ENCODE data around the gene TRAP1.

The TRAP1 gene

DNA sequence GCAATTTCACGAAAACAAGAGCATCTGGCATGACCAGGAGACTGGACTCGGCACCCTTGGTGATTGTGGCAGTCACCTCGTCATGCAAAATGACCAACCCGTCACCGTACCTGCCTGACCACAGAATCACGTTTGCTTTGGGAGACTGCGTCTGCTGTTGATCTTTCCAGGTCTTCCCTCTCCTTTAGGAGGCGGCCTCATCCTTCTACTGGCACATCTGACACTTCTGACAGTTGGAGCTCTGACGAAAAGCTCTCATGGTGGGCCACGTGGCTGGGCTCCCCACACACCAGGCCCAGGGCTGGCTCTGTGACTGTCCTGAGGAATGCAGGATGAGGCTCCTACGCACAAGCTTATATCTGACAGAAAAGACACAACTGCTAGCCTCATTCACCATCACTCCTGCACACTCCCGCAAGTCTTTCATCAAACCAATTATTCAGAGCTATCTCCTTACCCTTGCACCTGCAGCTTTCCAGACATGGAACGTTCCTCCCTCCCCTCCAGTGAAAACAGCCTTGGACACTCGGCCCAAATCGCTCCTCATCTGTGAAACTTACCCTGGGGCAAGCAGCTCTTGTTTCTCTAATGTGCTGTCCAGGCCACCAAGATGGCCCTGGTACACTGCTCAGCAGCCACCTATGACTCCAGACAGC lies 3.6 kb downstream of the TRAP1 start:
- H3K4me3 ChIP-seq (ENCODE audit: low read length): no peak overlapping the region

DNA sequence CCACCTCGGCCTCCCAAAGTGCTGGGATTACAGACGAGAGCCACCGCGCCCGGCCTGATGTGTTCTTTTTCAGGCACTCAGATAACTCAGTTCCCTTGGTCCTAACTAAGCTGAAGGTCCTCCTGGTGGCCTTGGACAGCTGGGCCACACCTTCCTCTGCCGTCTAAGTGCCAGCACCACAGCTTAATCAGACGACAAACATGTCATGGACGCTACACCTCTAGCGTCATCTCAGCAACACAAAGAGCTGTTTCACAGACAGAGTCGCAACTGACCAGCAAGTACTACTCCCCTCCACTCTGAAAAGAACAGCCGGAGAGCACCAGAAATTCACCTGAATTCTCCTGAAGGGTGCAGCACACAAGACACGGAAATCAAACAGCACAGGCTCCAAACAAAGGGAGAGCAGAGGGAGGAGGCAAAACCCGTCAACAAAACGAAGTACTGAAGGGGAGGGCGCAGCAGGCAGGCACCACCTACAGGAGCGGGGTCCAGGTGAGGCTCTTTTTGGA lies 4.4 kb downstream of the TRAP1 start:
- H3K4me3 ChIP-seq (ENCODE audit: low read length): no peak overlapping the region
- no peak for TF ChIP-seq ZNF274 (IDR thresholded peaks at IDR 0.05; ENCODE audit: low read depth, low read length)

More for the DNA sequence above, 3.6 kb downstream of the TRAP1 start:
- no peak for TF ChIP-seq ZNF274 (IDR thresholded peaks at IDR 0.05; ENCODE audit: low read depth, low read length)

- TF ChIP-seq ZNF274 (IDR thresholded peaks at IDR 0.05; ENCODE audit: low read depth, low read length): no peak
- no peak overlapping the region for H3K4me3 ChIP-seq (ENCODE audit: low read length)
These were observed 10.9 kb downstream of the TRAP1 start for GRCh38 chr16:3706253-3707012.

GRCh38 chr16:3702082-3702481 lies 15.2 kb downstream of the TRAP1 start:
- no peak for TF ChIP-seq ZNF274 (IDR thresholded peaks at IDR 0.05; ENCODE audit: low read depth, low read length)
- H3K4me3 ChIP-seq (ENCODE audit: low read length): no peak overlapping the region

DNA sequence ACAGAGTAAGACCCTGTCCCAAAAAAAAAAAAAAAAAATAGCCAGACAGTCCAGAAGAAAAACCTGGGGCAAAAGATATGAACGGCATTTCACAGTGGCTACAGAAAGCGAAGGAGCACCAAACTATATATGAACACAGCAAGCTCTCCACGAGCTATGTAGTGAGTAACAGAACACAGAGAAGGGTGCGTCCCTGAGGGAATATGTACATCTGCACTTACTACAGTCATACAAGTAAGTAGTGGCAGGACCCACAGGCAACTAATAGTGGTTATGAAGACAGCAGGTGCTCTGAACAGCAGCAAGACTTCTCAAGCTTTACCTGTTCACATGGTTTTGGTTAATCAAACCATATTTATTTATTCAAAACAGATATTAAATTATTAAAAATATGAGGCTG lies 15.8 kb downstream of the TRAP1 start:
- H3K4me3 ChIP-seq (ENCODE audit: low read length): no peak overlapping the region
- TF ChIP-seq ZNF274 (IDR thresholded peaks at IDR 0.05; ENCODE audit: low read depth, low read length): no peak

GRCh38 chr16:3698941-3699340 lies 18.4 kb downstream of the TRAP1 start:
- no peak for TF ChIP-seq ZNF274 (IDR thresholded peaks at IDR 0.05; ENCODE audit: low read depth, low read length)

DNA sequence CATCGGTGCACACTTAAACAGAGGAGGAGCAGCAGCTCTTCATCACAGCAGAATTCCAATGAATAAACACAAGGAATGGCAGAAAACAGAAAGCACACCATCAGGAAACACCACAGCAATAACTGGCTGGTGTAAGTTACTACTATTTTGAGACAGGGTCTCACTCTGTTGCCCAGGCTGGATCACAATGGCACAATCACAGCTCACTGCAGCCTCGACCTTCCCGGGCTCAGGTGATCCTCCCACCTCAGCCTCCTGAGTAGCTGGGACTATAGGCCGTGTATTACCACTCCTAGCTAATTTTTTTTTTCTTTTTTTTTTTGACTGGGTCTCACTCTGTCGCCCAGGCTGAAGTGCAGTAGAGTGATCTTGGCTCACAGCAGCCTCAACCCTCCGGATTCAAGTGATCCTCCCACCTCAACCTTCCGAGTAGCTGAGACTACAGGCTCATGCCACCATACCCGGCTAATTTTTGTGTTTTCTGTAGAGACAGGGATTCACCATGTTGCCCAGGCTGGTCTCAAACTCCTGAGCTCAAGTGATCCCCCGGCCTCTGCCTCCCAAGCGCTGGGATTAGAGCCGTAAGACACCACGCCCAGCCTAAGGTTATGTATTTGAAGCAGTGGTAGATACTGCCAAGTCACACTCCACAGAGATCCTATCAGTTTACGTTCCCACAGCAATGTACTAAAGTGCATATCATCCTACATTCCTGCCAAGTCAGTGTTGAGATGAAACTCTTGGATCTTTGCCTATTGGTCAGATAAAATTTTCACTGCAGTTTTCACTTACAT lies 20.7 kb downstream of the TRAP1 start:
- no peak for TF ChIP-seq ZNF274 (IDR thresholded peaks at IDR 0.05; ENCODE audit: low read depth, low read length)
- no peak overlapping the region for H3K4me3 ChIP-seq (ENCODE audit: low read length)

More at GRCh38 chr16:3698941-3699340, 18.4 kb downstream of the TRAP1 start:
- no peak overlapping the region for H3K4me3 ChIP-seq (ENCODE audit: low read length)

GRCh38 chr16:3695610-3696369 lies 21.5 kb downstream of the TRAP1 start:
- TF ChIP-seq ZNF274 (IDR thresholded peaks at IDR 0.05; ENCODE audit: low read depth, low read length): no peak
- H3K4me3 ChIP-seq (ENCODE audit: low read length): no peak overlapping the region

- H3K4me3 ChIP-seq (ENCODE audit: low read length): no peak overlapping the region
- no peak for TF ChIP-seq ZNF274 (IDR thresholded peaks at IDR 0.05; ENCODE audit: low read depth, low read length)
These were observed 23.3 kb downstream of the TRAP1 start for GRCh38 chr16:3694051-3694450.

DNA sequence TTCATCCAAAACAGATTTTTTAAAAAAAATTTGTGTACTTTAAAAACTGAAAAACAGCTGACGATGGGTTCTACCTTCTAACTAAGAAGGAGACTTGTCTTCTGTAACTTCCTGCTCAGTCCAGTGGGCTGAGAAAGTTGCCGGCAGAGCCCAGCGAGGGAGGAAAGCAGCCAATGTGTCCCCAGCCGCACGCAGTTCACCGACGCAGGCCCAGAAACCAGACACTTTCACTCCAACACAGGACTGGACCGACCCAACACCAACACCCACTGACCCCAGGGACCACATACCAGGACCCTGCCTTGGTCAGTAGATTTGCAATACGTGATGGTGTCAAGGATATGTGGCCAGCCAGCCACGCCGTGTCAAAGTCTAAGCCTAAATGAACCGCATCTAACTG lies 25.6 kb downstream of the TRAP1 start:
- H3K4me3 ChIP-seq (ENCODE audit: low read length): no peak overlapping the region
- no peak for TF ChIP-seq ZNF274 (IDR thresholded peaks at IDR 0.05; ENCODE audit: low read depth, low read length)

DNA sequence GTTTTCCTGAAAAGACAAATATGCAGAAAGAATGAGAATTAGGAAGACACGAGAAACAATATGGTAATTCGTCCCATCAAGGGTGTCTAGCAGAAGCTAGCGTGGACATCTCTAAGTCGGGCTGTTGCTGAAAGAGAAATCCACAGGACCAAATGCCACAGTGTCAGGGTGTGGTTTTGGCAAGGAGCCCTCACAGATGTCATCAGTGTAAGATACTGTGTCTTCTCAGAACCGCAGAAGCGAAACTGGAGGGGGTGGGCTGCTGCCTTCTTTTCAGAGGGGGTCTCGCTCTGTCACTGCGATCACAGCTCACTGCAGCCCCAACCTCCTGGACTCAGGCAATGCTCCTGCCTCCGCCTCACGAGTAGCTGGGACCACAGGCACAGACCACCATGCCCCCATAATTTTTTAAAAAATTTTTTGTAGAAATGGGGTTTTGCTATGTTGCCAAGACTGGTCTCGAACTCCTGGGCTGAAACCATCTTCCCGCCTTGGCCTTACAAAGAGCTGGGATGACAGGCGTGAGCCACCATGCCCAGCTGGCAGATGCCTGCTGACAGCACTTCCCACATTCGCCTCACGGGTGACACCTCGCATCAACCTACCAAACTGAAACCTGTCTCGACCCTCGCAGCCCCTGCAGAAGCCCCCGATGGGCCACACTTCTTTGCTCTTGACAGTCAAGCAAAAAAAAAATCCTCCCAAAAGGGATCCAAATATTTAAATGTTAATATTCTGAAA lies 26.2 kb downstream of the TRAP1 start:
- TF ChIP-seq ZNF274 (IDR thresholded peaks at IDR 0.05; ENCODE audit: low read depth, low read length): no peak
- no peak overlapping the region for H3K4me3 ChIP-seq (ENCODE audit: low read length)

- no peak for TF ChIP-seq ZNF274 (IDR thresholded peaks at IDR 0.05; ENCODE audit: low read depth, low read length)
- no peak overlapping the region for H3K4me3 ChIP-seq (ENCODE audit: low read length)
These were observed 26.8 kb downstream of the TRAP1 start for GRCh38 chr16:3690470-3690928.

DNA sequence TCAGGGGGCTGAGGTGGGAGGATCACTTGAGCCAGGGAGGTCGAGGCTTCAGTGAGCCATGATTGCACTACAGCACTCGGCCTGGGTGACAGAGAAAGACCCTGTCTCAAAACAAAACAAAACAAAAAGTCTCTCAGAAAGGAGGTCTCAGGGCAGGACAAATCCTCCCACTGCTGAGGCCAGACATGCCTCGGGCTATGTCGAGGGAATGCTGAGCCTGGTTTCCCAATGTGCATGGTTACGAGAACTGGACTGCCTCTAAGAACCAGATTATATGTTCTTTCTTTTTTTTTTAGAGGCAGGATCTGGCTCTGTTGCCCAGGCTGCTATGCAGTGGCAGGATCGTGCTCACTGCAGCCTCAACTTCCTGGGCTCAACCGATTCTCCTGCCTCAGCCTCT lies 27.6 kb downstream of the TRAP1 start:
- H3K4me3 ChIP-seq (ENCODE audit: low read length): no peak overlapping the region
- no peak for TF ChIP-seq ZNF274 (IDR thresholded peaks at IDR 0.05; ENCODE audit: low read depth, low read length)

All from GM08714 (cell line).